ENCODE data around the gene LINC01488. TPM values are rescaled to one million over a fixed set of nuclear protein-coding genes. Genes with fewer than 3 reads are reported as not detected.

LINC01488 gene
- total and polyA plus RNA-seq, 2 of the 13 experiments (the other 11 are each of a cell fraction or from before 2014, with no cell fraction given), result 0.26 to 0.58 TPM

DNA sequence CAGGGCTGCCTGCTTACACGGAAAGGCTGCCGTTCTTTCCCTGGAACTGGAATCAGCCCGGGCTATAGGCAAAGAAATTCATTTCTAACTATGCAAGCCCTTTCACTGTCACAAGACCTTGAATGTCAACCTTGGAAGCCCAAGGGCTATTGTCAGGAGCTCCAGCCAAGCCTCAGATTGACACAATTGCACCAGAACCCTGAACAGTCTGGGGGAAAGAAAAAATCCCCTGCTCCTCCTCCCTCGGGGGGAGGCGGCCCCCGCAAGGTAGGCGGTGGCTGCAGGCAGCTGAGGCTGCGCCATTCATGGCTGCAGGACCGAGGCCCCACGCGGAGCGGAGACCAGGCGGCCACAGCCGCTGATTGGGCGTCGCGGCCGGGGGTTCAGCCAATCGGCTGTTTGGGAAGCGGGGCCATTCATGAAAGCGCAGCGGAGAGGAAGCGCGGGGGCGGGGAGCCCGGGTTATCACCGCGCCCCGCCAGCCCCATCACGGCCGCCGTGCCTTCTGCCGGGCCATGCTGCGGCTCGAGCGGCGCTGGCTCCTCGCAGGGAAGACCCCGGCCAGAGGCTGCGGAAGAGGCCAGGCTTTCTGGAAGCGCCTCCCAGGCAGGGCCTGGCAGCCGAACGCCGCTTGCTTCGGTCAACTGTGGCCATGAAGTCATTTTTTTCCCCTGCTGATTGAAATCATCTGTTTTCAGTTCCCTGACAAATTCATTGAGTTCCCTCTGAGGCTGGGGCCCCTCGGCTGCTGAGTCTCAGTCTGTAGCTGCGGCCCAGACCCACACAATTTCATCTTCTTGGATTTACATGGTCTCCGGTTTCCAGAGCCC lies 38.1 kb upstream of the LINC01488 start (continued):
- TF ChIP-seq ESRRA (CRISPR knock-in tag; IDR thresholded peaks at IDR 0.05; ENCODE audit: low read depth) (no peak), NFIC (IDR thresholded peaks at IDR 0.05; ENCODE audit: low read length) (no peak), TBX2 (CRISPR knock-in tag; IDR thresholded peaks at IDR 0.05; ENCODE audit: borderline replicate concordance) (peak; percentile 41; the same call in 1 of the 2 replicates), ZNF543 (CRISPR knock-in tag; IDR thresholded peaks at IDR 0.05) (0 out of 2 replicates have a peak, but pooled peaks have one; percentile 6), ZNF629 (CRISPR knock-in tag; conservative IDR thresholded peaks at IDR 0.05) (no peak), WIZ (CRISPR knock-in tag; IDR thresholded peaks at IDR 0.05) (no peak), SMARCE1 (IDR thresholded peaks at IDR 0.05; ENCODE audit: borderline replicate concordance) (no peak), RBM39 (IDR thresholded peaks at IDR 0.05; ENCODE audit: low read depth, low read length, poor library complexity, severe bottlenecking) (no peak), GATAD2A (CRISPR knock-in tag; IDR thresholded peaks at IDR 0.05) (no peak), GABPB1 (CRISPR knock-in tag; IDR thresholded peaks at IDR 0.05) (peak; percentile 9; the same call in 1 of the 2 replicates), ZNF616 (CRISPR knock-in tag; IDR thresholded peaks at IDR 0.05; ENCODE audit: low read depth) (no peak)
- TF ChIP-seq, protein P1, sequence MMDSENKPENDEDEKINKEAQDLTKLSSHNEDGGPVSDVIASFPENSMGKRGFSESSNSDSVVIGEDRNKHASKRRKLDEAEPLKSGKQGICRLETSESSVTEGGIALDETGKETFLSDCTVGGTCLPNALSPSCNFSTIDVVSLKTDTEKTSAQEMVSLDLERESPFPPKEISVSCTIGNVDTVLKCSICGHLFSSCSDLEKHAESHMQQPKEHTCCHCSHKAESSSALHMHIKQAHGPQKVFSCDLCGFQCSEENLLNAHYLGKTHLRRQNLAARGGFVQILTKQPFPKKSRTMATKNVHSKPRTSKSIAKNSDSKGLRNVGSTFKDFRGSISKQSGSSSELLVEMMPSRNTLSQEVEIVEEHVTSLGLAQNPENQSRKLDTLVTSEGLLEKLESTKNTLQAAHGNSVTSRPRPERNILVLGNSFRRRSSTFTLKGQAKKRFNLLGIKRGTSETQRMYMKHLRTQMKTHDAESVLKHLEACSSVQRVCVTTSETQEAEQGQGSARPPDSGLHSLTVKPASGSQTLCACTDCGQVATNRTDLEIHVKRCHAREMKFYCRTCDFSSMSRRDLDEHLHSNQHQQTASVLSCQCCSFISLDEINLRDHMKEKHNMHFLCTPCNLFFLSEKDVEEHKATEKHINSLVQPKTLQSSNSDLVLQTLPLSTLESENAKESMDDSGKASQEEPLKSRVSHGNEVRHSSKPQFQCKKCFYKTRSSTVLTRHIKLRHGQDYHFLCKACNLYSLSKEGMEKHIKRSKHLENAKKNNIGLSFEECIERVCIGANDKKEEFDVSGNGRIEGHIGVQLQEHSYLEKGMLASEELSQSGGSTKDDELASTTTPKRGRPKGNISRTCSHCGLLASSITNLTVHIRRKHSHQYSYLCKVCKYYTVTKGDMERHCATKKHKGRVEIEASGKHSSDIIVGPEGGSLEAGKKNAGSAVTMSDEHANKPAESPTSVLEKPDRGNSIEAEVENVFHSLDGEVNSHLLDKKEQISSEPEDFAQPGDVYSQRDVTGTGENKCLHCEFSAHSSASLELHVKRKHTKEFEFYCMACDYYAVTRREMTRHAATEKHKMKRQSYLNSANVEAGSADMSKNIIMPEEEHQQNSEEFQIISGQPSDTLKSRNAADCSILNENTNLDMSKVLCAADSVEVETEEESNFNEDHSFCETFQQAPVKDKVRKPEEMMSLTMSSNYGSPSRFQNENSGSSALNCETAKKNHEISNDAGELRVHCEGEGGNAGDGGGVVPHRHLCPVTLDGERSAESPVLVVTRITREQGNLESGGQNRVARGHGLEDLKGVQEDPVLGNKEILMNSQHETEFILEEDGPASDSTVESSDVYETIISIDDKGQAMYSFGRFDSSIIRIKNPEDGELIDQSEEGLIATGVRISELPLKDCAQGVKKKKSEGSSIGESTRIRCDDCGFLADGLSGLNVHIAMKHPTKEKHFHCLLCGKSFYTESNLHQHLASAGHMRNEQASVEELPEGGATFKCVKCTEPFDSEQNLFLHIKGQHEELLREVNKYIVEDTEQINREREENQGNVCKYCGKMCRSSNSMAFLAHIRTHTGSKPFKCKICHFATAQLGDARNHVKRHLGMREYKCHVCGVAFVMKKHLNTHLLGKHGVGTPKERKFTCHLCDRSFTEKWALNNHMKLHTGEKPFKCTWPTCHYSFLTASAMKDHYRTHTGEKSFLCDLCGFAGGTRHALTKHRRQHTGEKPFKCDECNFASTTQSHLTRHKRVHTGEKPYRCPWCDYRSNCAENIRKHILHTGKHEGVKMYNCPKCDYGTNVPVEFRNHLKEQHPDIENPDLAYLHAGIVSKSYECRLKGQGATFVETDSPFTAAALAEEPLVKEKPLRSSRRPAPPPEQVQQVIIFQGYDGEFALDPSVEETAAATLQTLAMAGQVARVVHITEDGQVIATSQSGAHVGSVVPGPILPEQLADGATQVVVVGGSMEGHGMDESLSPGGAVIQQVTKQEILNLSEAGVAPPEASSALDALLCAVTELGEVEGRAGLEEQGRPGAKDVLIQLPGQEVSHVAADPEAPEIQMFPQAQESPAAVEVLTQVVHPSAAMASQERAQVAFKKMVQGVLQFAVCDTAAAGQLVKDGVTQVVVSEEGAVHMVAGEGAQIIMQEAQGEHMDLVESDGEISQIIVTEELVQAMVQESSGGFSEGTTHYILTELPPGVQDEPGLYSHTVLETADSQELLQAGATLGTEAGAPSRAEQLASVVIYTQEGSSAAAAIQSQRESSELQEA (CRISPR knock-in tag; IDR thresholded peaks at IDR 0.05; ENCODE audit: not compliant biosample characterization), result no peak
- TF ChIP-seq, protein P2, sequence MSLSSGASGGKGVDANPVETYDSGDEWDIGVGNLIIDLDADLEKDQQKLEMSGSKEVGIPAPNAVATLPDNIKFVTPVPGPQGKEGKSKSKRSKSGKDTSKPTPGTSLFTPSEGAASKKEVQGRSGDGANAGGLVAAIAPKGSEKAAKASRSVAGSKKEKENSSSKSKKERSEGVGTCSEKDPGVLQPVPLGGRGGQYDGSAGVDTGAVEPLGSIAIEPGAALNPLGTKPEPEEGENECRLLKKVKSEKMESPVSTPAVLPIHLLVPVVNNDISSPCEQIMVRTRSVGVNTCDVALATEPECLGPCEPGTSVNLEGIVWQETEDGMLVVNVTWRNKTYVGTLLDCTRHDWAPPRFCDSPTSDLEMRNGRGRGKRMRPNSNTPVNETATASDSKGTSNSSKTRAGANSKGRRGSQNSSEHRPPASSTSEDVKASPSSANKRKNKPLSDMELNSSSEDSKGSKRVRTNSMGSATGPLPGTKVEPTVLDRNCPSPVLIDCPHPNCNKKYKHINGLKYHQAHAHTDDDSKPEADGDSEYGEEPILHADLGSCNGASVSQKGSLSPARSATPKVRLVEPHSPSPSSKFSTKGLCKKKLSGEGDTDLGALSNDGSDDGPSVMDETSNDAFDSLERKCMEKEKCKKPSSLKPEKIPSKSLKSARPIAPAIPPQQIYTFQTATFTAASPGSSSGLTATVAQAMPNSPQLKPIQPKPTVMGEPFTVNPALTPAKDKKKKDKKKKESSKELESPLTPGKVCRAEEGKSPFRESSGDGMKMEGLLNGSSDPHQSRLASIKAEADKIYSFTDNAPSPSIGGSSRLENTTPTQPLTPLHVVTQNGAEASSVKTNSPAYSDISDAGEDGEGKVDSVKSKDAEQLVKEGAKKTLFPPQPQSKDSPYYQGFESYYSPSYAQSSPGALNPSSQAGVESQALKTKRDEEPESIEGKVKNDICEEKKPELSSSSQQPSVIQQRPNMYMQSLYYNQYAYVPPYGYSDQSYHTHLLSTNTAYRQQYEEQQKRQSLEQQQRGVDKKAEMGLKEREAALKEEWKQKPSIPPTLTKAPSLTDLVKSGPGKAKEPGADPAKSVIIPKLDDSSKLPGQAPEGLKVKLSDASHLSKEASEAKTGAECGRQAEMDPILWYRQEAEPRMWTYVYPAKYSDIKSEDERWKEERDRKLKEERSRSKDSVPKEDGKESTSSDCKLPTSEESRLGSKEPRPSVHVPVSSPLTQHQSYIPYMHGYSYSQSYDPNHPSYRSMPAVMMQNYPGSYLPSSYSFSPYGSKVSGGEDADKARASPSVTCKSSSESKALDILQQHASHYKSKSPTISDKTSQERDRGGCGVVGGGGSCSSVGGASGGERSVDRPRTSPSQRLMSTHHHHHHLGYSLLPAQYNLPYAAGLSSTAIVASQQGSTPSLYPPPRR (CRISPR knock-in tag; IDR thresholded peaks at IDR 0.05; ENCODE audit: borderline replicate concordance), result no peak
- TF ChIP-seq, protein P3, sequence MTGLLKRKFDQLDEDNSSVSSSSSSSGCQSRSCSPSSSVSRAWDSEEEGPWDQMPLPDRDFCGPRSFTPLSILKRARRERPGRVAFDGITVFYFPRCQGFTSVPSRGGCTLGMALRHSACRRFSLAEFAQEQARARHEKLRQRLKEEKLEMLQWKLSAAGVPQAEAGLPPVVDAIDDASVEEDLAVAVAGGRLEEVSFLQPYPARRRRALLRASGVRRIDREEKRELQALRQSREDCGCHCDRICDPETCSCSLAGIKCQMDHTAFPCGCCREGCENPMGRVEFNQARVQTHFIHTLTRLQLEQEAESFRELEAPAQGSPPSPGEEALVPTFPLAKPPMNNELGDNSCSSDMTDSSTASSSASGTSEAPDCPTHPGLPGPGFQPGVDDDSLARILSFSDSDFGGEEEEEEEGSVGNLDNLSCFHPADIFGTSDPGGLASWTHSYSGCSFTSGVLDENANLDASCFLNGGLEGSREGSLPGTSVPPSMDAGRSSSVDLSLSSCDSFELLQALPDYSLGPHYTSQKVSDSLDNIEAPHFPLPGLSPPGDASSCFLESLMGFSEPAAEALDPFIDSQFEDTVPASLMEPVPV (CRISPR knock-in tag; IDR thresholded peaks at IDR 0.05), result 0 out of 2 replicates have a peak, but pooled peaks have one; percentile 28
